Peyer's patch (tissue), 4 donors: ENCODE data around the gene TSKS. TPM values are rescaled to one million over a fixed set of nuclear protein-coding genes. Genes with fewer than 3 reads are reported as not detected.

Source experiments
- DNase-seq, 3 donors: peaks; one replicate each; pipeline ENCODE4 v3.0.0-alpha.2; 2017 to 2019
- H3K27ac ChIP-seq, 4 donors: fragments of 200-600 bp; sonication (generic); one replicate each; pipeline ENCODE4 v1.5.1; 2016 to 2019
- H3K27me3 ChIP-seq, 2 donors: fragments of 200-600 bp; sonication (generic); one replicate each; pipeline ENCODE4 v1.5.1; 2019
- H3K36me3 ChIP-seq, 3 donors: fragments of 200-600 bp; sonication (generic); one replicate each; pipeline ENCODE4 v1.5.1; 2016 to 2019
- H3K4me1 ChIP-seq, 4 donors: fragments of 200-600 bp; sonication (generic); one replicate each; pipeline ENCODE4 v1.5.1; 2016 to 2019
- H3K4me3 ChIP-seq, 4 donors: fragments of 200-600 bp; sonication (generic); 1 replicate in 3 of 4; 2 replicates in 1 of 4; pipeline ENCODE4 v1.5.1; 2016 to 2019; ENCODE audit warnings: mild to moderate bottlenecking in 1 of 4
- H3K9me3 ChIP-seq, 4 donors: fragments of 200-600 bp; sonication (generic); one replicate each; pipeline ENCODE4 v1.5.1; 2016 to 2019; ENCODE audit warnings: mild to moderate bottlenecking in 1 of 4
- CTCF ChIP-seq, 6 experiments: fragments of 450-650 bp in 4 of 6; fragments of 200-600 bp in 2 of 6; sonication (generic) in 1 of 6; IDR thresholded peaks; one replicate each; pipeline ENCODE4 v1.5.1; 2017 to 2019; ENCODE audit warnings: antibody characterized with exemption in 6 of 6, mild to moderate bottlenecking in 3 of 6, moderate library complexity in 1 of 6
- POLR2A ChIP-seq, 2 donors: fragments of 450-650 bp; IDR thresholded peaks; one replicate each; pipeline ENCODE4 v1.5.1; 2017; ENCODE audit warnings: antibody characterized with exemption in 2 of 2, mild to moderate bottlenecking in 2 of 2, moderate library complexity in 2 of 2
- total RNA-seq, 4 donors: library from RNA; depleted of rRNA; stranded (reverse); fragments of >200 nt; gene quantifications; one replicate each; pipeline ENCODE4 v1.1.0, GENCODE V29; 2016

Gene TSKS
- total RNA-seq, 4 donors from 2014 or later = not detected

DNA sequence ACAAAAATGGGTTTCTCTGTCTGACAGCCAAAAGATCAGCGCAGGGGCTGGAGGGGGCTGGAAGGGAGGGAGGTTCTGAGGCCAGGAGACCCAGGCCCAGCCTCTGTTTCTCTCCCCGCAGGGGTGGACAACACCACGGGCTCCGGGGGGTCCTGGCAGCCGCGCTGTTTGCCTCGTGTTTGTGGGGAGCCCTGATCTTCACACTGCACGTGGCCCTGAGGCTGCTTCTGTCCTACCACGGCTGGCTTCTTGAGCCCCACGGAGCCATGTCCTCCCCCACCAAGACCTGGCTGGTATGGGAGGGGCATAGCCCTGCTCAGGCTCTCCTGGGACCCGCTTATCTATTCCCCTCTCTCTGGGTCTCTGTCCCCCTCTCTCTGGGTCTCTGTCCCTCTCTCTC is 62.5 kb downstream of the TSKS start:
- no peak overlapping the region for H3K27ac ChIP-seq
- no peak overlapping the region for H3K4me3 ChIP-seq
- DNase-seq = no peak
- no peaks in the 10 kb centered on the region for H3K4me1 ChIP-seq
- H3K36me3 ChIP-seq = no peaks in the 10 kb centered on the region
- no peak for TF ChIP-seq CTCF (IDR thresholded peaks at IDR 0.05)
- TF ChIP-seq POLR2A (IDR thresholded peaks at IDR 0.05) = no peak
- H3K27me3 ChIP-seq = no peaks in the 10 kb centered on the region
- no peaks in the 10 kb centered on the region for H3K9me3 ChIP-seq

DNA sequence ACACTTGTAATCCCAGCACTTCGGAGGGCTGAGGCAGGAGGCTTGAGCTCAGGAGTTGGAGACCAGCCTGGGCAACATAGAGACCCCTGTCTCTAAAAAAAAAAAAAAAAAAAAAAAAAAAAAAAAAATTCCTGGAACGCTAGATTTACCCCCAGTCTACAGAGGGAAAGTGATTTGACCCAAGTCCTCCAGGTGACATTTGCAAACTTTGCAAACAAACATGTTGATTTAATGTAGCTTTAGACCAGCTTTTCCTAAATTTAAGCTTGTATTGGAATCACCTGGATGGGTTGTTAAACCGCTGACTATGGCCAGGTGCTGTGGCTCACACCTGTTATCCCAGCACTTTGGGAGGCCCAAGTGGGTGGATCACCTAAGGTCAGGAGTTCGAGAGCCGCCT is 63.7 kb downstream of the TSKS start:
- no peaks in the 10 kb centered on the region for H3K9me3 ChIP-seq
- no peaks in the 10 kb centered on the region for H3K27me3 ChIP-seq
- no peak overlapping the region for H3K4me3 ChIP-seq
- no peak overlapping the region for H3K27ac ChIP-seq
- no peaks in the 10 kb centered on the region for H3K36me3 ChIP-seq
- TF ChIP-seq CTCF (IDR thresholded peaks at IDR 0.05) = no peak
- H3K4me1 ChIP-seq = no peaks in the 10 kb centered on the region
- no peak for DNase-seq

GRCh38 chr19:49696865-49697264 is 66.2 kb downstream of the TSKS start:
- TF ChIP-seq CTCF (IDR thresholded peaks at IDR 0.05) (no peak), POLR2A (IDR thresholded peaks at IDR 0.05) (no peak)
- H3K36me3 ChIP-seq = no peaks in the 10 kb centered on the region
- no peak overlapping the region for H3K27ac ChIP-seq
- DNase-seq = no peak
- no peaks in the 10 kb centered on the region for H3K9me3 ChIP-seq
- no peak overlapping the region for H3K4me3 ChIP-seq
- H3K27me3 ChIP-seq = no peaks in the 10 kb centered on the region
- no peaks in the 10 kb centered on the region for H3K4me1 ChIP-seq

DNA sequence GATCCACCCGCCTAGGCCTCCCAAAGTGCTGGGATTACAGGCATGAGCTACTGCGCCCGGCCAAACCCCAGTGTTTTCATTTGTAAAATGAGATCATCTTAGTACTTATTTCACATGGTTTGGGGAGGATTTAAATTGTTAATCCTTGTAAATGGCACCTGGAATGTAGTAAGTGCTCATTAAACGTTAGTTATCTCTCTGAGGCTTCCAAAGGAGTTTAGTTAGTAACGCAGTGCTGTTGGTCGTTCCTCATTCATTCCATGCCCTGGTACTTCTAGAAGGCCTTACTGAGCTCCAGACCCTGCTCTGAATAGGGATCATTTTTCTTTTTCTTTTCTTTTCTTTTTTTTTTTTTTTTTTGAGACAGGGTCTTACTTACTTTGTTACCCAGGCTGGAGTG is 67.0 kb downstream of the TSKS start:
- DNase-seq = no peak
- Histone ChIP-seq H3K27me3 (peaks cover 0 to 7% of the 10 kb centered on the region in 2 donors), H3K9me3 (no peaks in the 10 kb centered on the region), H3K4me1 (peaks cover 0 to 7% (median 5%) of the 10 kb centered on the region in 4 donors), H3K36me3 (no peaks in the 10 kb centered on the region), H3K4me3 (no peak overlapping the region), H3K27ac (no peak overlapping the region)
- TF ChIP-seq POLR2A (IDR thresholded peaks at IDR 0.05) = no peak
- TF ChIP-seq CTCF (IDR thresholded peaks at IDR 0.05) = no peak

DNA sequence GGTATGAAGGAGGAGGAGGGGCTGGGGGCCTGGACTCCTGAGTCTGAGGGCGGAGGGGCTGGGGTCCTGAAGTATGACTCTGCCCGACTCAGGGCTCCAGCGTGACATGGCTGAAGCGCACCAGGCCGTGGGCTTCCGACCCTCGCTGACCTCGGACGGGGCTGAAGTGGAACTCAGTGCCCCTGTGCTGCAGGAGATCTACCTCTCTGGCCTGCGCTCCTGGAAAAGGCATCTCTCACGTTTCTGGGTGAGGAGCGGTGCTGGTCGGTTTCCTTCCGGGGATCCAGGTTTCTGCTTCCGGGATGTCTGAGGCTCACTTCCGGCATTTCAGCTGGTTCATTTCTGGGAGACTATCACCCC is 71.0 kb downstream of the TSKS start:
- Histone ChIP-seq H3K27ac (no peak overlapping the region), H3K4me1 (peaks cover 0 to 29% (median 14%) of the 10 kb centered on the region in 4 donors), H3K4me3 (peak overlapping the region in 1 of 4 donors; percentile 46), H3K27me3 (peaks cover 0 to 15% of the 10 kb centered on the region in 2 donors), H3K9me3 (no peaks in the 10 kb centered on the region), H3K36me3 (peaks cover 0 to 11% (median 0%) of the 10 kb centered on the region in 3 donors)
- TF ChIP-seq POLR2A (IDR thresholded peaks at IDR 0.05) (no peak), CTCF (IDR thresholded peaks at IDR 0.05) (no peak)
- no peak for DNase-seq
